Measurements from ENCODE around the gene FOXO1.

DNA sequence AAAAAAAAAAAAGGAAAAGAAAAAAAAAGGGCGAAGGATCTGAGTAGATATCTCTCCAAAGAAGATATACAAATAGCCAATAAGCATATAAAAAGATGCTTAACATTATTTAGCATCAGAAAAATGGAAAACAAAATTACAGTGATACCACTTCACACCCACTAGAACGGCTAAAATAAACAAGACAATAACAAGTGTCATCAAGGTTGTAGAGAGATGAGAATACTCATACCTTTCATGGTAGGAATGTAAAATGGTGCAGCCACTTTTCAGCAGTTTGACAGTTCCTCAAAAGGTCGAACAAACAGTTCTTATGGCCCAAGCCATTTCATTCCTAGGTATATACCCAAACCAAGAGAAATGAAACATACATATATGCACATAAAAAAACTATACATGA lies 33.5 kb downstream of the FOXO1 start:
- TF ChIP-seq, protein P1, sequence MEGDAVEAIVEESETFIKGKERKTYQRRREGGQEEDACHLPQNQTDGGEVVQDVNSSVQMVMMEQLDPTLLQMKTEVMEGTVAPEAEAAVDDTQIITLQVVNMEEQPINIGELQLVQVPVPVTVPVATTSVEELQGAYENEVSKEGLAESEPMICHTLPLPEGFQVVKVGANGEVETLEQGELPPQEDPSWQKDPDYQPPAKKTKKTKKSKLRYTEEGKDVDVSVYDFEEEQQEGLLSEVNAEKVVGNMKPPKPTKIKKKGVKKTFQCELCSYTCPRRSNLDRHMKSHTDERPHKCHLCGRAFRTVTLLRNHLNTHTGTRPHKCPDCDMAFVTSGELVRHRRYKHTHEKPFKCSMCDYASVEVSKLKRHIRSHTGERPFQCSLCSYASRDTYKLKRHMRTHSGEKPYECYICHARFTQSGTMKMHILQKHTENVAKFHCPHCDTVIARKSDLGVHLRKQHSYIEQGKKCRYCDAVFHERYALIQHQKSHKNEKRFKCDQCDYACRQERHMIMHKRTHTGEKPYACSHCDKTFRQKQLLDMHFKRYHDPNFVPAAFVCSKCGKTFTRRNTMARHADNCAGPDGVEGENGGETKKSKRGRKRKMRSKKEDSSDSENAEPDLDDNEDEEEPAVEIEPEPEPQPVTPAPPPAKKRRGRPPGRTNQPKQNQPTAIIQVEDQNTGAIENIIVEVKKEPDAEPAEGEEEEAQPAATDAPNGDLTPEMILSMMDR (conservative IDR thresholded peaks at IDR 0.05; ENCODE audit: low read length) = no peak
- TF ChIP-seq EZH2phosphoT487 (IDR thresholded peaks at IDR 0.05; ENCODE audit: borderline replicate concordance, low read depth, low read length) = no peak
